AG04450 (cell line): ENCODE data around the gene OSBPL3. TPM values are rescaled to one million over a fixed set of nuclear protein-coding genes. Genes with fewer than 3 reads are reported as not detected.

Experiments
- CTCF ChIA-PET: fragments of 300-600, 350-600 bp; formaldehyde crosslinking; extraction: SDS; loops from one replicate; lab custom pipeline; 2022; ENCODE audit warnings: antibody characterized with exemption, inconsistent platforms; lab: Charles Lee
- POLR2A ChIA-PET: fragments of 350-600 bp; formaldehyde crosslinking; extraction: SDS; loops from one replicate; lab custom pipeline; 2021; ENCODE audit warnings: antibody characterized with exemption, inconsistent platforms; lab: Yijun Ruan, JAX
- DNase-seq: peaks from one replicate; pipeline ENCODE4 v3.0.0-alpha.2; 2011; ENCODE audit warnings: low read depth, low spot score
- H3K27ac ChIP-seq: one replicate; pipeline ENCODE4 v1.5.1; 2012; ENCODE audit warnings: low read depth, low read length, control low read depth
- H3K27me3 ChIP-seq: one replicate; pipeline ENCODE4 v1.6.0; 2012; ENCODE audit warnings: low read length; ENCODE audit not compliant: control insufficient read depth, insufficient read depth
- H3K4me3 ChIP-seq: 2 replicates; pipeline ENCODE4 v1.5.1; 2011; ENCODE audit warnings: mild to moderate bottlenecking, low read depth, low read length, control low read depth
- H3K9me3 ChIP-seq: 2 replicates; pipeline ENCODE4 v1.5.1; 2012; ENCODE audit warnings: low read length; ENCODE audit not compliant: control insufficient read depth, insufficient read depth
- polyA plus RNA-seq: library from polyadenylated mRNA; depleted of rRNA; stranded (reverse); fragments of >200 nt; gene quantifications from 2 replicates; pipeline ENCODE4 v1.2.3, GENCODE V29; 2011; rRNA removed
- TF ChIP-seq, protein P1 (sequence below): IDR thresholded peaks from 2 replicates; pipeline ENCODE4 v1.5.1; 2011; ENCODE audit warnings: low read depth, low read length, control low read depth, inconsistent platforms

Gene OSBPL3
- polyA plus RNA-seq, 1 experiment = 37.8 TPM

- H3K4me3 ChIP-seq = no peak overlapping the region
- no peaks in the 10 kb centered on the region for H3K27me3 ChIP-seq
- no peak for DNase-seq
- ChIA-PET CTCF (interaction anchor here (1.0 to 2.1 kb wide), 5 partner anchors 9 to 348 kb away, joined by 3 to 11 read pairs (median 5); no protein-coding TSS in a partner anchor), POLR2A (no interaction called here)
- H3K27ac ChIP-seq = no peak overlapping the region
- H3K9me3 ChIP-seq = no peaks in the 10 kb centered on the region
- TF ChIP-seq, protein P1, sequence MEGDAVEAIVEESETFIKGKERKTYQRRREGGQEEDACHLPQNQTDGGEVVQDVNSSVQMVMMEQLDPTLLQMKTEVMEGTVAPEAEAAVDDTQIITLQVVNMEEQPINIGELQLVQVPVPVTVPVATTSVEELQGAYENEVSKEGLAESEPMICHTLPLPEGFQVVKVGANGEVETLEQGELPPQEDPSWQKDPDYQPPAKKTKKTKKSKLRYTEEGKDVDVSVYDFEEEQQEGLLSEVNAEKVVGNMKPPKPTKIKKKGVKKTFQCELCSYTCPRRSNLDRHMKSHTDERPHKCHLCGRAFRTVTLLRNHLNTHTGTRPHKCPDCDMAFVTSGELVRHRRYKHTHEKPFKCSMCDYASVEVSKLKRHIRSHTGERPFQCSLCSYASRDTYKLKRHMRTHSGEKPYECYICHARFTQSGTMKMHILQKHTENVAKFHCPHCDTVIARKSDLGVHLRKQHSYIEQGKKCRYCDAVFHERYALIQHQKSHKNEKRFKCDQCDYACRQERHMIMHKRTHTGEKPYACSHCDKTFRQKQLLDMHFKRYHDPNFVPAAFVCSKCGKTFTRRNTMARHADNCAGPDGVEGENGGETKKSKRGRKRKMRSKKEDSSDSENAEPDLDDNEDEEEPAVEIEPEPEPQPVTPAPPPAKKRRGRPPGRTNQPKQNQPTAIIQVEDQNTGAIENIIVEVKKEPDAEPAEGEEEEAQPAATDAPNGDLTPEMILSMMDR = no peak
Measured at GRCh38 chr7:24750441-24751055, 229.4 kb downstream of the OSBPL3 start.

- no peaks in the 10 kb centered on the region; the same call in 1 of the 2 replicates for H3K9me3 ChIP-seq
- no peak overlapping the region for H3K4me3 ChIP-seq
- TF ChIP-seq, protein P1 = no peak
- no peak for DNase-seq
- no peak overlapping the region for H3K27ac ChIP-seq
- H3K27me3 ChIP-seq = no peaks in the 10 kb centered on the region
- ChIA-PET CTCF (interaction anchor here (1.9 kb wide), 1 partner anchor 350 kb away, joined by 4 read pairs; no protein-coding TSS in a partner anchor), POLR2A (no interaction called here)
Measured at GRCh38 chr7:24748521-24748920, 231.5 kb downstream of the OSBPL3 start.

Other genes starting within 250 kb of the OSBPL3 start
- gene GSDME, start 222.7 kb downstream of the OSBPL3 start, polyA plus RNA-seq = 58.3 and 63.8 TPM in 2 replicates
- gene CYCS, start 145.1 kb upstream of the OSBPL3 start, polyA plus RNA-seq = 63.1 and 74.1 TPM in 2 replicates
- not detected in 2 replicates for gene NPVF, start 248.3 kb upstream of the OSBPL3 start, polyA plus RNA-seq